ENCODE measurements around the gene TANC1. TPM values are rescaled to one million over a fixed set of nuclear protein-coding genes. Genes with fewer than 3 reads are reported as not detected.

The TANC1 gene
- total RNA-seq, 6 experiments from 2014 or later: 22.4 to 27.7 (median 23.1) TPM

GRCh38 chr2:159265171-159265576, 296.7 kb downstream of the TANC1 start:
- TF ChIP-seq CTCF (IDR thresholded peaks at IDR 0.05): no peak
- peaks cover 36% of the 10 kb centered on the region for H3K4me1 Mint-ChIP-seq (ENCODE audit: low read depth)
- H3K27ac Mint-ChIP-seq: peak overlapping the region; percentile 19
- H3K27me3 Mint-ChIP-seq (ENCODE audit: insufficient read depth): no peaks in the 10 kb centered on the region; the same call in 1 of the 2 replicates
- DNase-seq: peak; percentile 38
- H3K4me3 Mint-ChIP-seq: no peak overlapping the region
- H3K9me3 Mint-ChIP-seq: no peaks in the 10 kb centered on the region
- peaks cover 12% of the 10 kb centered on the region for H3K36me3 Mint-ChIP-seq (ENCODE audit: low read depth)

- Mint-ChIP-seq H3K27me3 (ENCODE audit: insufficient read depth) (no peaks in the 10 kb centered on the region; the same call in 1 of the 2 replicates), H3K36me3 (ENCODE audit: low read depth) (peaks cover 21% of the 10 kb centered on the region), H3K4me3 (no peak overlapping the region), H3K9me3 (no peaks in the 10 kb centered on the region), H3K27ac (no peak overlapping the region), H3K4me1 (ENCODE audit: low read depth) (peaks cover 36% of the 10 kb centered on the region)
- no peak for DNase-seq
- TF ChIP-seq CTCF (IDR thresholded peaks at IDR 0.05): no peak
These were observed 298.1 kb downstream of the TANC1 start for GRCh38 chr2:159266554-159266953.

- H3K4me1 Mint-ChIP-seq (ENCODE audit: low read depth): peaks cover 32% of the 10 kb centered on the region
- TF ChIP-seq CTCF (IDR thresholded peaks at IDR 0.05): no peak
- no peak for DNase-seq
- no peaks in the 10 kb centered on the region for H3K9me3 Mint-ChIP-seq
- H3K4me3 Mint-ChIP-seq: no peak overlapping the region
- H3K36me3 Mint-ChIP-seq (ENCODE audit: low read depth): peaks cover 21% of the 10 kb centered on the region
- H3K27me3 Mint-ChIP-seq (ENCODE audit: insufficient read depth): no peaks in the 10 kb centered on the region; the same call in 1 of the 2 replicates
- H3K27ac Mint-ChIP-seq: no peak overlapping the region
These were observed 299.5 kb downstream of the TANC1 start for GRCh38 chr2:159267921-159268320.

- H3K27me3 Mint-ChIP-seq (ENCODE audit: insufficient read depth): no peaks in the 10 kb centered on the region; the same call in none of the 2 replicates
- H3K4me3 Mint-ChIP-seq: no peak overlapping the region
- no peak for DNase-seq
- H3K4me1 Mint-ChIP-seq (ENCODE audit: low read depth): peaks cover 19% of the 10 kb centered on the region
- H3K9me3 Mint-ChIP-seq: no peaks in the 10 kb centered on the region
- H3K27ac Mint-ChIP-seq: no peak overlapping the region
- H3K36me3 Mint-ChIP-seq (ENCODE audit: low read depth): peaks cover 13% of the 10 kb centered on the region
- no peak for TF ChIP-seq CTCF (IDR thresholded peaks at IDR 0.05)
These were observed 302.4 kb downstream of the TANC1 start for GRCh38 chr2:159270744-159271379.

- DNase-seq: no peak
- Mint-ChIP-seq H3K27me3 (ENCODE audit: insufficient read depth) (no peaks in the 10 kb centered on the region; the same call in none of the 2 replicates), H3K36me3 (ENCODE audit: low read depth) (peaks cover 10% of the 10 kb centered on the region), H3K4me1 (ENCODE audit: low read depth) (peaks cover 19% of the 10 kb centered on the region), H3K4me3 (no peak overlapping the region), H3K9me3 (no peaks in the 10 kb centered on the region), H3K27ac (no peak overlapping the region)
- TF ChIP-seq CTCF (IDR thresholded peaks at IDR 0.05): no peak
These were observed 303.7 kb downstream of the TANC1 start for GRCh38 chr2:159272156-159272555.
